Measurements from ENCODE around the gene AKAP10. TPM values are rescaled to one million over a fixed set of nuclear protein-coding genes. Genes with fewer than 3 reads are reported as not detected.

The AKAP10 gene
- total RNA-seq, 1 experiment from 2014 or later: 20.2 TPM

DNA sequence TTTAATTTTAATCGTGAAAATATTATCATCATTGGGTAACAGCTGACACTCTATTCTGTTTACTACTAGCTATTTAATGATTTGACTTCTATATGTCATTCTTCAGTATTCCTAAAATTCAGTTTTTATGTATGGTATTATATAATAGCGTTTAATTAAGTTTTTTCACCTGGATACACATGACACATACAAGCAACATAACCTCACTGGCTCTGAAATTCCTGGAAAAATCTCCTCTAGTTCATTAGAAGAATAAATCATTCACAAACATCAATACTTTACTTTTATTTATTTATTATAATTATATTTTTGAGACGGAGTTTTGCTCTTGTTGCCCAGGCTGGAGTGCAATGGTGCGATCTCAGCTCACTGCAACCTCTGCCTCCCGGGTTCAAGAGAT, 44.0 kb downstream of the AKAP10 start:
- Histone ChIP-seq H3K9me3 (ENCODE audit: control insufficient read depth, low read depth, low read length) (no peaks in the 10 kb centered on the region), H2BK20ac (ENCODE audit: low read depth, low read length, poor library complexity, severe bottlenecking) (no peak overlapping the region), H3K27ac (ENCODE audit: insufficient read length, low read depth, low read length) (no peak overlapping the region), H3K79me1 (ENCODE audit: insufficient read depth, low read depth, low read length, poor library complexity, severe bottlenecking) (no peaks in the 10 kb centered on the region), H4K5ac (ENCODE audit: insufficient read length, low read depth, low read length) (no peak overlapping the region), H3K14ac (ENCODE audit: insufficient read depth, low read length) (no peak overlapping the region), H2BK5ac (ENCODE audit: insufficient read length, low read length) (no peak overlapping the region), H2AFZ (ENCODE audit: low read length) (no peak overlapping the region), H3T11ph (ENCODE audit: low read length) (no peak overlapping the region), H3K4me2 (ENCODE audit: insufficient read depth, insufficient read length, low read length) (no peak overlapping the region), H2BK15ac (ENCODE audit: low read depth, low read length) (no peak overlapping the region), H3K9ac (ENCODE audit: extremely low read depth, insufficient read length, low read length) (no peak overlapping the region), H2BK12ac (ENCODE audit: insufficient read length, low read depth, low read length) (no peak overlapping the region), H3K56ac (ENCODE audit: insufficient read length, low read depth, low read length) (no peak overlapping the region), H3K79me2 (ENCODE audit: insufficient read depth, low read length) (no peaks in the 10 kb centered on the region), H2AK5ac (ENCODE audit: insufficient read length, low read length) (no peak overlapping the region), H3K4me1 (ENCODE audit: insufficient read depth, low read length) (no peaks in the 10 kb centered on the region), H4K8ac (replicated peaks; ENCODE audit: insufficient read length, low read depth, low read length) (no peak overlapping the region), H3K23ac (ENCODE audit: insufficient read length, low read depth, low read length) (no peak overlapping the region), H3K23me2 (ENCODE audit: insufficient read length, low read depth, low read length, poor library complexity, severe bottlenecking) (no peaks in the 10 kb centered on the region), H3K18ac (ENCODE audit: insufficient read length, low read depth, low read length) (no peak overlapping the region), H2BK120ac (ENCODE audit: low read depth, low read length, poor library complexity, severe bottlenecking) (no peak overlapping the region), H4K20me1 (ENCODE audit: control insufficient read depth, insufficient read depth, insufficient read length) (no peaks in the 10 kb centered on the region), H3K4ac (ENCODE audit: low read depth, low read length) (no peak overlapping the region), H3K27me3 (ENCODE audit: insufficient read depth, low read length) (no peaks in the 10 kb centered on the region), H4K91ac (ENCODE audit: insufficient read length, low read depth, low read length) (no peak overlapping the region)
- H3K4me1 Mint-ChIP-seq: no peaks in the 10 kb centered on the region
- TF ChIP-seq, protein P1, sequence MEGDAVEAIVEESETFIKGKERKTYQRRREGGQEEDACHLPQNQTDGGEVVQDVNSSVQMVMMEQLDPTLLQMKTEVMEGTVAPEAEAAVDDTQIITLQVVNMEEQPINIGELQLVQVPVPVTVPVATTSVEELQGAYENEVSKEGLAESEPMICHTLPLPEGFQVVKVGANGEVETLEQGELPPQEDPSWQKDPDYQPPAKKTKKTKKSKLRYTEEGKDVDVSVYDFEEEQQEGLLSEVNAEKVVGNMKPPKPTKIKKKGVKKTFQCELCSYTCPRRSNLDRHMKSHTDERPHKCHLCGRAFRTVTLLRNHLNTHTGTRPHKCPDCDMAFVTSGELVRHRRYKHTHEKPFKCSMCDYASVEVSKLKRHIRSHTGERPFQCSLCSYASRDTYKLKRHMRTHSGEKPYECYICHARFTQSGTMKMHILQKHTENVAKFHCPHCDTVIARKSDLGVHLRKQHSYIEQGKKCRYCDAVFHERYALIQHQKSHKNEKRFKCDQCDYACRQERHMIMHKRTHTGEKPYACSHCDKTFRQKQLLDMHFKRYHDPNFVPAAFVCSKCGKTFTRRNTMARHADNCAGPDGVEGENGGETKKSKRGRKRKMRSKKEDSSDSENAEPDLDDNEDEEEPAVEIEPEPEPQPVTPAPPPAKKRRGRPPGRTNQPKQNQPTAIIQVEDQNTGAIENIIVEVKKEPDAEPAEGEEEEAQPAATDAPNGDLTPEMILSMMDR (conservative IDR thresholded peaks at IDR 0.05): no peak
- no CpG with 5 or more reads among the region's 5 CpGs for WGBS (ENCODE audit: extremely low coverage, insufficient read length, low lambda C conversion rate)
- no peak for DNase-seq
- H3K27ac Mint-ChIP-seq: no peak overlapping the region
- no peak overlapping the region for H3K4me3 Mint-ChIP-seq
- H3K27me3 Mint-ChIP-seq (ENCODE audit: low read depth): no peaks in the 10 kb centered on the region
- no peaks in the 10 kb centered on the region for H3K9me3 Mint-ChIP-seq
- peaks cover 20 to 61% (median 60%) of the 10 kb centered on the region in 3 experiments; a peak in 6 of 7 replicates for H3K36me3 Mint-ChIP-seq (ENCODE audit: insufficient read depth in 1 of 3, low read depth in 3 of 3)
